Measurements from ENCODE around the gene LIN37.
"Not testable (repeated sequence)": the region's sequence is repeated elsewhere in the genome, so short reads cannot be mapped to it uniquely, and the experiment has no call there.

The LIN37 gene

DNA sequence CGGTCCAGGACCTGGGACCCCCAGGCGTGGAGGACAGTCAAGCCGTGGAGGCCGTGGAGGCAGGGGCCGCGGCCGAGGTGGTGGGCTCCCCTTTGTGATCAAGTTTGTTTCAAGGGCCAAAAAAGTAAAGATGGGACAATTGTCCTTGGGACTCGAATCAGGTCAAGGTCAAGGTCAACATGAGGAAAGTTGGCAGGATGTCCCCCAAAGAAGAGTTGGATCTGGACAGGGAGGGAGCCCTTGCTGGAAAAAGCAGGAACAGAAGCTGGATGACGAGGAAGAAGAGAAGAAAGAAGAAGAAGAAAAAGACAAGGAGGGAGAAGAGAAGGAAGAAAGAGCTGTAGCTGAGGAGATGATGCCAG, 28.2 kb upstream of the LIN37 start:
- DNase-seq: no peak

GRCh38 chr19:35720648-35721047, 27.7 kb upstream of the LIN37 start:
- DNase-seq: no peak

- DNase-seq: no peak
Observed at GRCh38 chr19:35721374-35721773, 27.0 kb upstream of the LIN37 start.

GRCh38 chr19:35722461-35722860, 25.9 kb upstream of the LIN37 start:
- DNase-seq: no peak

- DNase-seq: no peak
Observed at GRCh38 chr19:35722897-35723296, 25.5 kb upstream of the LIN37 start.

GRCh38 chr19:35723671-35724070, 24.7 kb upstream of the LIN37 start:
- no peak for DNase-seq

DNA sequence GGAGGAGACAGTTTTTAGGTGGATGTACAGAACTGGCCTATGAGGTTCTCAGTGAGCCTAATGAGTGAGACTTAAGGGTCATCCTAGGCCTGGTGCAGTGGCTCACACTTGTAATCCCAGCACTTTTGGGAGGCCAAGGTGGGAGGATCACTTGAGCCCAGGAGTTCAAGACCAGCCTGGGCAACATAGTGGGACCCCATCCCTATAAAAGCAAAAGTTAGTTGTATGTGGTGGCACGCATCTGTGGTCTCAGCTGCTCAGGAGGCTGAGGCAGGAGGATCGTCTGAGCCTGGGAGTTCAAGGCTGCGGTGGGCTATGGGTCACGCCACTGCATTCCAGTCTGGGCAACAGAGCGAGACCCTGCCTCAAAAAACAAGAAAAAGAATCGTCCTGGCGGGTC, 24.2 kb upstream of the LIN37 start:
- not testable (repeated sequence) for DNase-seq

- DNase-seq: no peak
Observed at GRCh38 chr19:35724560-35724959, 23.8 kb upstream of the LIN37 start.

DNA sequence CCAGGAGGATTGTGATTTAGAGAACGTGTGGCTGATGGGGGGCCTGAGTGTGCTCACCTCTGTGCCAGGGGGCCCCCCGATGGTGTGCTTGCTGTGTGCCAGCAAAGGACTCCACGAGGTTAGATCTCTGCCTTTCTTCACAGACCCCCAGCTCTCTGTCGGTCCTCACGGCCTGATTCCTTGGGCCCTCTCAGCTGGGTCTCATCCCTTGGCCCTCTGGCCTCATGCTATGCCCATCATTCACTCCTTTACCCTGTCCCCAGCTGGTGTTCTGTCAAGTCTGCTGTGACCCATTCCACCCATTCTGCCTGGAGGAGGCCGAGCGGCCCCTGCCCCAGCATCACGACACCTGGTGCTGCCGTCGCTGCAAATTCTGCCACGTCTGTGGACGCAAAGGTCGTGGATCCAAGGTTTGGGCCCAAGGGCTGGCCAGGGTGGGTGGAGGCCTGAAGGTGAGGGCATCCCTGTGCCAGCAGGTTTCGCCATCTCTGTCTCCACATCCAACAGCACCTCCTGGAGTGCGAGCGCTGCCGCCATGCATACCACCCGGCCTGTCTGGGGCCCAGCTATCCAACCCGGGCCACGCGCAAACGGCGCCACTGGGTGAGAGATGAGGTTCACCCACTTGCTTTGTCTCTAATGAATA, 23.0 kb upstream of the LIN37 start:
- DNase-seq: no peak

DNA sequence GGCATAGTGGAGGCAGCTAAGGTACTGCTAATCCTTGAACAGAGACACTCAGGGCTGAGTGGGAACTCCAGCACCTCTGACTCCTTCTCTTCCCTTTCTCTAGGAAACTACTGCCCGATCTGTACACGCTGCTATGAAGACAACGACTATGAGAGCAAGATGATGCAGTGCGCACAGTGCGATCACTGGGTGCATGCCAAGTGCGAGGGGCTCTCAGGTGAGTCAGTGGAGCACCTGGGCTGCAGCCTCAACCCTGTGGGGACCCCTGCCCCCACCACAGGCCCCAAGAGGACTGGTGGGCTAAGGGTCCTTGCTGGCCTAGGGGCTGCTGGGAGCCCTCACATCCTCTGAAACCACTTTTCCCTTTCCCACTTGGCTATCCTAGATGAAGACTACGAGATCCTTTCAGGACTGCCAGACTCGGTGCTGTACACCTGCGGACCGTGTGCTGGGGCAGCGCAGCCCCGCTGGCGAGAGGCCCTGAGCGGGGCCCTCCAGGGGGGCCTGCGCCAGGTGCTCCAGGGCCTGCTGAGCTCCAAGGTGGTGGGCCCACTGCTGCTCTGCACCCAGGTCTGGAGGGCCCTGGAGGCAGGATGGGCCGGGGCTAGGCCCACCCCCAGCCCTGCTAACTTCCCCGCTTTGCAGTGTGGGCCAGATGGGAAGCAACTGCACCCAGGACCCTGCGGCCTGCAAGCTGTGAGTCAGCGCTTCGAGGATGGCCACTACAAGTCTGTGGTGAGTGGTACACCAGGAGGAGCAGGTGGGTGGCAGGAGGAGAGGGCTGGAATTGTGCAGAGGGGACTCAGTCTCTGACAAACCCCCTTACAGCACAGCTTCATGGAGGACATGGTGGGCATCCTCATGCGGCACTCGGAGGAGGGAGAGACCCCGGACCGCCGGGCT, 21.1 kb upstream of the LIN37 start:
- no peak for DNase-seq

DNA sequence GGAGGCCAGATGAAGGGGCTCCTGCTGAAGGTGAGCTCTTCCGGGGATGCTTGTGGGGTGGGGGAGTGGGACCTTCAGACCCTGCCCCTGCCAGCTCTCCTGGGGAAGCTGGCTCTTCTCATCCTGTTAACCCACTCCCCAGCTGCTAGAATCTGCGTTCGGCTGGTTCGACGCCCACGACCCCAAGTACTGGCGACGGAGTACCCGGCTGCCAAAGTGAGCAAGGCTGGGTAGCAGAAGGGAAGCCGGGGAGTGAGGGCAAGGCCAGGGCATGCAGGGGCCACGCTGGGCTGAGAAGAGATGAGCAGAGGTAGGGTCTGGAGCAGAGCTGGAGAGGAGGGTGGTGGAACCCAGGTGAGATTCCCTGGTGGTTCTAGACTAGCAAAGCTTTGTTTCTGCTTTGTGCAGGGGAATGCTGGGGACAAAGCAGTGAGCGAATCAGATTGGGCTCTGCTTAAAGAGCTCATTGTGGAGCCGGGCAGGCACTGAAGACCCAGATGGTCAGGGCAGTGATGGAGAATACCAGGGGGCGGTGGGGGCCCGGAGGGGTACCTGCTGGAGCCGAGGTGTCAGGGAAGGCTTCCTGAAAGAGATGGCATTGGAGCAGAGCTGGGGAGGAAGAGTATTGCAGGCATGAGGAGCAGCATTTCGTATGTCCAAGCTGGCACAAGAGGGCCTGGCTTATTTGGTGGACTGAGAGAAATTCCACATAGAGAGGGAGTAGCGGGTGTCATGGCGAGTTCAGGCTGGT, 20.2 kb upstream of the LIN37 start:
- DNase-seq: no peak

DNA sequence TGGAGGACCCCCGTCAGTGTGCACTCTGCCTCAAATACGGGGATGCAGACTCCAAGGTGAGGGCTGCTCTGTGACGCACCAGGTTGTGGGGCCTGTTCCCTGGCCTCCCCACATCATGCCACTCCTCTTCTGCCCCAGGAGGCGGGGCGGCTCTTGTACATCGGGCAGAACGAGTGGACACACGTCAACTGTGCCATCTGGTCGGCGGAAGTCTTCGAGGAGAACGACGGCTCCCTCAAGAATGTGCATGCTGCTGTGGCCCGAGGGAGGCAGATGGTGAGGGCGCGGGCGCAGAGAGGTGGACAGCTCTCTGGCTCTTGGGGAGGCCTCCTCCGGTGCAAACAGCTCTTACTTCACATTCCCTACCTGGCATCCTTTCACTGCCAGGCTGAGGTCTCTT, 19.4 kb upstream of the LIN37 start:
- no peak for DNase-seq

GRCh38 chr19:35729763-35730162, 18.6 kb upstream of the LIN37 start:
- no peak for DNase-seq

DNA sequence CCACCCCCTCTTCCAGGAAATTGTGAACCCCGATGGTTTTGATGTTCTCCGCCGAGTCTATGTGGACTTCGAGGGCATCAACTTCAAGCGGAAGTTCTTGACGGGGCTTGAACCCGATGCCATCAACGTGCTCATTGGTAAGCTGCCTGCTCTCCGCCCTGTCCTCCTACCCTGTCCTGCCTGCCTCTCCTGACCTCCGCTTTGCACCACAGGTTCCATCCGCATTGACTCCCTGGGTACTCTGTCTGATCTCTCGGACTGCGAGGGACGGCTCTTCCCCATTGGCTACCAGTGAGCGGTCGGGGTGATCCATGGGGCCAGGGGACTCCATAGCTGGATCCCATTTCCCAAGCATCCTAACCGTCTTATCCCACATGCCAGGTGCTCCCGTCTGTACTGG, 18.1 kb upstream of the LIN37 start:
- no peak for DNase-seq

GRCh38 chr19:35731353-35731752, 17.0 kb upstream of the LIN37 start:
- no peak for DNase-seq

DNA sequence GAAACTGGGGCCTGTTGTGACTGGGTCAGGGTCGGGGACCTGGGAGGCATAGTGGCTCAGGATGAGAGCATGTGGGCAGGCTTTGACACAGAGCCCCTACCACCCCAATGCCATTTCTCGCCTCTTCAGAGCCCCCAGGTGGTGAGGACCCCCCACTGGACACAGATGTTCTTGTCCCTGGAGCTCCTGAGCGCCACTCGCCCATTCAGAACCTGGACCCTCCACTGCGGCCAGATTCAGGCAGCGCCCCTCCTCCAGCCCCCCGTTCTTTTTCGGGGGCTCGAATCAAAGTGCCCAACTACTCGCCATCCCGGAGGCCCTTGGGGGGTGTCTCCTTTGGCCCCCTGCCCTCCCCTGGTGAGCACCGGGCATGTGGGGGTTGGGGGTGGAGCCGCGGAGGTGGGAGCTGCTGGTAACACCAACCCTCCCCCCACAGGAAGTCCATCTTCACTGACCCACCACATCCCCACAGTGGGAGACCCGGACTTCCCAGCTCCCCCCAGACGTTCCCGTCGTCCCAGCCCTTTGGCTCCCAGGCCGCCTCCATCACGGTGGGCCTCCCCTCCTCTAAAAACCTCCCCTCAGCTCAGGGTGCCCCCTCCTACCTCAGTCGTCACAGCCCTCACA, 16.5 kb upstream of the LIN37 start:
- no peak for DNase-seq

DNA sequence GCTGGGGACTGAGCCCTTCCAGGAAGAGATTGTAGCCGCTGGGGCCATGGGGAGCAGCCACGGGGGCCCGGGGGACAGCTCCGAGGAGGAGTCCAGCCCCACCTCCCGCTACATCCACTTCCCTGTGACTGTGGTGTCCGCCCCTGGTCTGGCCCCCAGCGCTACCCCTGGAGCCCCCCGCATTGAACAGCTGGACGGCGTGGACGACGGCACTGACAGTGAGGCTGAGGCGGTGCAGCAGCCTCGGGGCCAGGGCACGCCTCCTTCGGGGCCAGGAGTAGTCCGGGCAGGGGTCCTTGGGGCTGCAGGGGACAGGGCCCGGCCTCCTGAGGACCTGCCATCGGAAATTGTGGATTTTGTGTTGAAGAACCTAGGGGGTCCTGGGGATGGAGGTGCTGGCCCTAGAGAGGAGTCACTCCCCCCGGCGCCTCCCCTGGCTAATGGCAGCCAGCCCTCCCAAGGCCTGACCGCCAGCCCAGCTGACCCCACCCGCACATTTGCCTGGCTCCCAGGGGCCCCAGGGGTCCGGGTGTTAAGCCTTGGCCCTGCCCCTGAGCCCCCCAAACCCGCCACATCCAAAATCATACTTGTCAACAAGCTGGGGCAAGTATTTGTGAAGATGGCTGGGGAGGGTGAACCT, 15.7 kb upstream of the LIN37 start:
- DNase-seq: no peak

- DNase-seq: no peak
Observed at GRCh38 chr19:35733180-35734125, 14.9 kb upstream of the LIN37 start.

GRCh38 chr19:35734273-35734672, 14.1 kb upstream of the LIN37 start:
- DNase-seq: no peak

DNA sequence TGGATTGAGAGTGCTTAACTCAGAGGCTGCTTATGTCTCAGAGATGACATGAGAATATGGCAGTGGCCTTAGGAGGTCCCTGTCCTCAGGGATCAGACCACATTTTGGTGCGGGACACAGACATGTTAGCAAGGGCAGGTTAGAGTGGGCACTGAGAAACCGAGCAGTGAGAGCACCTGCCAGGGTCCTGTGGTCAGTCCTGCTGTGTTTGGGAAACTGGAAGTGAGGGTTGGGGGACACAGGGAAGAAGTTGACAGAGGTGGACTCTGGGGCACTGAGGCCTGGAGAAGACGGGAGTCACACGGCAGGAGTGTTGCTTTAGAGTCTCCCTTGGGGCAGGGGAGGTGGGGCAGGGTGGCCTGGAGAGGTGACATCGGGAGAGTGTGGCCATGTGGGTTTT, 13.5 kb upstream of the LIN37 start:
- no peak for DNase-seq

Data from NCI-H510A treated with DMSO at 0.1 percent for 48 hours (cell line).